Suprapubic skin (tissue), 4 donors: ENCODE results near the gene BBC3. TPM values are rescaled to one million over a fixed set of nuclear protein-coding genes. Genes with fewer than 3 reads are reported as not detected.
"Not testable (repeated sequence)": the region's sequence is repeated elsewhere in the genome, so short reads cannot be mapped to it uniquely, and the experiment has no call there.

Experiments
- DNase-seq, 2 donors: peaks; one replicate each; pipeline ENCODE4 v3.0.0-alpha.2; 2019; ENCODE audit warnings: low spot score in 2 of 2
- H3K27ac ChIP-seq: fragments of 200-600 bp; sonication (generic); one replicate; pipeline ENCODE4 v1.5.1; 2019
- H3K27me3 ChIP-seq: fragments of 200-600 bp; sonication (generic); one replicate; pipeline ENCODE4 v1.5.1; 2019
- H3K36me3 ChIP-seq: fragments of 200-600 bp; sonication (generic); one replicate; pipeline ENCODE4 v1.5.1; 2019
- H3K4me1 ChIP-seq: fragments of 200-600 bp; sonication (generic); one replicate; pipeline ENCODE4 v1.5.1; 2019
- H3K4me3 ChIP-seq: fragments of 200-600 bp; sonication (generic); one replicate; pipeline ENCODE4 v1.5.1; 2019; ENCODE audit warnings: mild to moderate bottlenecking
- H3K9me3 ChIP-seq: fragments of 200-600 bp; sonication (generic); one replicate; pipeline ENCODE4 v1.5.1; 2019
- CTCF ChIP-seq, 2 donors: fragments of 200-600 bp in 1 of 2; fragments of 450-650 bp in 1 of 2; sonication (generic) in 1 of 2; IDR thresholded peaks; one replicate each; pipeline ENCODE4 v1.5.1; 2016 to 2019; ENCODE audit warnings: antibody characterized with exemption in 2 of 2, mild to moderate bottlenecking in 1 of 2, moderate library complexity in 1 of 2
- EP300 ChIP-seq: sonication (generic); formaldehyde crosslinking; IDR thresholded peaks from one replicate; pipeline ENCODE4 v1.6.1; 2017; ENCODE audit warnings: antibody characterized with exemption
- POLR2A ChIP-seq, 2 donors: fragments of 450-650 bp; IDR thresholded peaks; one replicate each; pipeline ENCODE4 v1.6.1; 2017; ENCODE audit warnings: antibody characterized with exemption in 2 of 2, mild to moderate bottlenecking in 2 of 2, moderate library complexity in 2 of 2
- POLR2AphosphoS5 ChIP-seq, 3 donors: sonication (generic); formaldehyde crosslinking; IDR thresholded peaks; one replicate each; pipeline ENCODE4 v1.6.1; 2017; ENCODE audit warnings: antibody characterized with exemption in 3 of 3
- WGBS: methylation state at CpG from one replicate; pipeline ENCODE4 v1.1.5; 2018; 5-methylcytosine and 5-hydroxymethylcytosine counted together
- total RNA-seq, 4 donors: library from RNA; depleted of rRNA; stranded (reverse); fragments of >200 nt; gene quantifications; one replicate each; pipeline ENCODE4 v1.1.0, GENCODE V29; 2016

The BBC3 gene
- total RNA-seq, 4 donors from 2014 or later, result 5.6 to 13.6 (median 9.7) TPM

GRCh38 chr19:47253467-47253881 lies 22.5 kb upstream of the BBC3 start:
- no peak overlapping the region for H3K27ac ChIP-seq
- WGBS, result 54% methylated on average over 3 of the region's 3 CpGs
- H3K4me3 ChIP-seq, result no peak overlapping the region
- no peaks in the 10 kb centered on the region for H3K36me3 ChIP-seq
- DNase-seq, result no peak
- no peak for TF ChIP-seq CTCF (IDR thresholded peaks at IDR 0.05)
- no peak for TF ChIP-seq POLR2AphosphoS5 (IDR thresholded peaks at IDR 0.05)
- TF ChIP-seq POLR2A (IDR thresholded peaks at IDR 0.05), result no peak
- H3K27me3 ChIP-seq, result no peaks in the 10 kb centered on the region
- H3K9me3 ChIP-seq, result no peaks in the 10 kb centered on the region
- H3K4me1 ChIP-seq, result peaks cover 25% of the 10 kb centered on the region

- H3K4me3 ChIP-seq, H3K36me3 ChIP-seq, H3K27ac ChIP-seq, H3K9me3 ChIP-seq, DNase-seq, H3K27me3 ChIP-seq: not testable (repeated sequence)
- peaks cover 21% of the 10 kb centered on the region for H3K4me1 ChIP-seq
- WGBS, result 92% methylated on average over 8 of the region's 8 CpGs
Observed at GRCh38 chr19:47253016-47253415, 22.0 kb upstream of the BBC3 start.

- DNase-seq, result peak; percentile 86 to 93
- H3K36me3 ChIP-seq, result no peaks in the 10 kb centered on the region
- no peaks in the 10 kb centered on the region for H3K27me3 ChIP-seq
- peaks cover 26% of the 10 kb centered on the region for H3K4me1 ChIP-seq
- H3K27ac ChIP-seq, result no peak overlapping the region
- H3K4me3 ChIP-seq, result no peak overlapping the region
- no peaks in the 10 kb centered on the region for H3K9me3 ChIP-seq
- TF ChIP-seq POLR2A (IDR thresholded peaks at IDR 0.05), result no peak
- TF ChIP-seq CTCF (IDR thresholded peaks at IDR 0.05), result peak; percentile 91 to 94
- TF ChIP-seq POLR2AphosphoS5 (IDR thresholded peaks at IDR 0.05), result no peak
- TF ChIP-seq EP300, result no peak
- 31% methylated on average over 25 of the region's 25 CpGs for WGBS
Observed at GRCh38 chr19:47247308-47247990, 16.4 kb upstream of the BBC3 start.

GRCh38 chr19:47243776-47244547 lies 13.0 kb upstream of the BBC3 start:
- Histone ChIP-seq H3K4me1 (peaks cover 46% of the 10 kb centered on the region), H3K4me3 (peak overlapping the region; percentile 35), H3K36me3 (no peaks in the 10 kb centered on the region), H3K27ac (peak overlapping the region; percentile 2), H3K27me3 (peaks cover 5% of the 10 kb centered on the region), H3K9me3 (no peaks in the 10 kb centered on the region)
- peak; percentile 94 to 95 for DNase-seq
- WGBS, result under 1% methylated on average over 45 of the region's 46 CpGs
- TF ChIP-seq POLR2A (IDR thresholded peaks at IDR 0.05) (no peak), POLR2AphosphoS5 (IDR thresholded peaks at IDR 0.05) (peak in 2 of 3 donors; percentile 92 to 93), CTCF (IDR thresholded peaks at IDR 0.05) (peak; percentile 98 to 100)

GRCh38 chr19:47243364-47243775 lies 12.4 kb upstream of the BBC3 start:
- no peaks in the 10 kb centered on the region for H3K9me3 ChIP-seq
- H3K4me3 ChIP-seq, result peak overlapping the region; percentile 35
- no peak for DNase-seq
- TF ChIP-seq EP300 (no peak), CTCF (IDR thresholded peaks at IDR 0.05) (no peak), POLR2A (IDR thresholded peaks at IDR 0.05) (no peak), POLR2AphosphoS5 (IDR thresholded peaks at IDR 0.05) (no peak)
- H3K27me3 ChIP-seq, result peaks cover 5% of the 10 kb centered on the region
- H3K27ac ChIP-seq, result no peak overlapping the region
- H3K36me3 ChIP-seq, result no peaks in the 10 kb centered on the region
- H3K4me1 ChIP-seq, result peaks cover 46% of the 10 kb centered on the region
- WGBS, result 20% methylated on average over 8 of the region's 9 CpGs
